NCI-H345 treated with DMSO at 0.1 percent for 48 hours (cell line): Measurements from ENCODE around the gene OGFOD2.
"Not testable (repeated sequence)": the region's sequence is repeated elsewhere in the genome, so short reads cannot be mapped to it uniquely, and the experiment has no call there.

Source experiments
- DNase-seq: peaks from one replicate; lab custom pipeline; 2025; ENCODE audit not compliant: unreplicated experiment; lab: John Stamatoyannopoulos, UW

The OGFOD2 gene

DNA sequence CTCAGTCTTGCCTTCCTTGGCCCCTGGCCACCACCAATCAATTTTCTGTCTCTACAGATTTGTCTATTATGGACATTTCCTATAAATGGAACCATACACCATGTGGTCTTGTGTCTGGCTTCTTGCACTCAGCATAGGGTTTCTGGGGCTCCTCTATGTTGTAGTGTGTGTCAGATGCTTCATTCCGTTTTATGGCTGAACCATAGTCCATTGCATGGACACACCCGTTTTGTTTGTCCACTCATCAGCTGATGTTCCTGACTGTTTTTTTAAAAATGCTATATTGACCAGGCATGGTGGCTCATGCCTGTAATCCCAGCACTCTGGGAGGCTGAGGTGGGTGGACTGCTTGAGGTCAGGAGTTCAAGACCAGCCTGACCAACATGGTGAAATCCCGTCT is 26.4 kb downstream of the OGFOD2 start:
- DNase-seq: no peak

DNA sequence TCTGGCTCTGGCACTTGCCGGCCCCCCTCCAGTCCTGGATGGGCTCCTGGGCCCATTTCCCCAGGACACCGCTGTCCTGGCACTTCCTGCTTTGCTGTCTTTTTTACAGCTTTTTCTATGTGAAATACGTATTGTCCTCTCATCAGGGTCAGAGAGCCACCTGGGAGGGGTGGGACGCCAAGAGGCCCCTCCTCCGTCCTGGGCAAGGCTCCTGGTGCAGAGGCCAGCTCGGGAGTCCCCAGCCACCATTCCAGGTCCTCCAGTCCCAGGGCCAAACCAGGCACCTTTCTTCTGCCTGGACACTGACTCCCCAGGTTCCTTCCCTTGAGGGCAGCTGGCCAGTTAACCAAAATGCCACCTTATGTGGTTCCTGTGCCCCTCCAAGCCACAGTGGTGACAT is 28.2 kb downstream of the OGFOD2 start:
- no peak for DNase-seq

DNA sequence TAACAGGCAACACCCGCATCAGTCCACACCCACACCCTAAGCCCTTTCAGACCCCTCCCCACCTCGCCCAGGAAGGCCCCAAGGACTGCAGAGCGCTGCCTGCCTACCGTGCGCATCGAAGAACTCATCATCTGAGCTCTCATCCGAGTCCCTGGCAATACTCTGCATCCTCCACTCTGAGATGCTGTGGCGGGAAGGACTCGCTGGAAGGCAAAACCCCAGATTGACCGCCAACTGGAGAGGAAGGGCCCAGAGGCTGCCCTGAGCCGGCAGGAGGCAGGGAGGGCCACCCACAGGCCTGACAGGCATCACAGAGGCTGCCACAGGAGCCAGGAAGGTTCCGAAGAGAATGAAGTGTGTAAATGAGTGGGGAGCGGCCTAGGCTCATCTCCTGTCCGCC is 29.2 kb downstream of the OGFOD2 start:
- DNase-seq: no peak

DNA sequence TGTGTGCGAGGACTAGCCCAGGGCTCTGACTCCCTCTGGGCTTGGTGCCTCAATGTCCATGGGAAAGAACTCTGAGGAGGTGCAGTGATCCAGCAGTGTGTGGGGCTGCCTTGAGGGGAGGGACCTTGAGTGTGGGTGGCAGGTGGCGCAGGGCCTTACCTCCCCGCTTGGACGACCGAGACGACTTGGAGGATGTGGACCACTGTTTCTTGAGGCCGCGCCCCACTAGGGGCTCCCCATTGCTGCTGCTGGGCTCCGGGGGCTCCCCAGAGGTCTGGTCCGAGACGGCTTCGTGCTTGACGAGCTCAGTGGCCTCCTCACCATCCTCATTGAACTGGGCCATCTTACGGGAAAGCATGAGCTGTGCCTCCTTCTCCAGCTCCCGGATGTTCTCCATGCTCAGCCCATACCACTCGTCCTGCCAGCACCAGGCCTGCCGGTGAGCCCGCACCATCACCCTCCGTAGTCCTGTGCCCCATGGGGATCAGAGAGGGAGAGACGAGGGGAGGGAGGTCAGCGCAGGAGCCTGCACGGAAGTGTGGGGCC is 30.1 kb downstream of the OGFOD2 start:
- DNase-seq: no peak

DNA sequence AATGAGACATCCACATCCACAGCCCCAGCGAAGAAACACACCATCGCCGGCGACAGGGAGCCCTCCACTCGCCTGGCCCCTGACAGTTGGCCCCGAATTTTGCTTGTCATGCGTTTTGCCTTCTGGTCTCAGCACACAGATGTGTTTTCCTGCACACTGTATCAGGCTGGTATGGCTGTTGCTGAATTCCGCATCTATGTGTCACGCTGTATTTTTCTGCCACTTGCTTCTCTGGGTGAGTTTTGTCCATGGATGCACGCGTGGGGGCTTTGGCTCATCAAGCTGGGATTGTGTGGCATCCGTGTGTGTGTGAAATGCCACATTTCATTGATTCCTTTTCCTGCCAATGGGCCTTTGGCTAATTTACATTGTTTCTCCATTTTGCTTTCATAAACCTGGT is 31.9 kb downstream of the OGFOD2 start:
- no peak for DNase-seq

DNA sequence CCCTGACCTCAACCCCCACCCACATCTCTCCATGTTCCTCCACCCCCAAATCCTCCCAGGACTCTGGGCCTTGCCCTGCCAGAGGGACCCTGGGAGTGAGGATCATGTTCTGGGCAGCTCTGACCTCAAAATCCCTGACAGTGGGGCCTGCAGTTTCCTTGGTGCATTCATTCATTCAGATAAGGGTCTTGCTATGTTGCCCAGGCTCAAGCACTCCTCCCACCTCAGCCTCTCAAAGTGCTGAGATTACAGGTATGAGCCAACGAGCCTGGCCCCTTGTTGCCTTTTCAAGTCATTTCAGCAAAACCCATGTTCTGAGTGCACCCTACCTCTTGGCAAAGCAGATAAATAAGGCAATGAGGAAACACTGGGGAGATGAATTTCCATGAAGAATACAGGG is 35.1 kb downstream of the OGFOD2 start:
- no peak for DNase-seq

DNA sequence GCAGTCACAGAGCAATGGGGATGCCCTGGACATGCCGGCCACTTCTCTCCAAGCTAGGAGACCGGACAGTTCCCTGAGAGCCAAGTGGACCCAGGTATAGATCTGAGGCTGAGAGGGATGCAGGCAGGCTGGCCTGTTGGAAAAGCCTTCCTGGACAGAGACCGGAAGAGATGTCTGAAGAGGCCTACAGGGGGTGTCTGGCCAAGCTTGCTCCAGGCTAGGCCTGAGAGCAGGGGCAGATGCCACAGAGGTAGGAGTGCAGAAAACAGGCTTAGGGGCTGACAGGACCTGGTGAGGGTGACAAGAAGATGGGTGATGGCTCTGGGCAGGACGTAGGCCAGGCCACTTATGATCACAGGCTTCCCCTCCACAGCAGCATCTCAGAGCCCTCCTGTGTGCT is 35.6 kb downstream of the OGFOD2 start:
- DNase-seq: no peak

DNA sequence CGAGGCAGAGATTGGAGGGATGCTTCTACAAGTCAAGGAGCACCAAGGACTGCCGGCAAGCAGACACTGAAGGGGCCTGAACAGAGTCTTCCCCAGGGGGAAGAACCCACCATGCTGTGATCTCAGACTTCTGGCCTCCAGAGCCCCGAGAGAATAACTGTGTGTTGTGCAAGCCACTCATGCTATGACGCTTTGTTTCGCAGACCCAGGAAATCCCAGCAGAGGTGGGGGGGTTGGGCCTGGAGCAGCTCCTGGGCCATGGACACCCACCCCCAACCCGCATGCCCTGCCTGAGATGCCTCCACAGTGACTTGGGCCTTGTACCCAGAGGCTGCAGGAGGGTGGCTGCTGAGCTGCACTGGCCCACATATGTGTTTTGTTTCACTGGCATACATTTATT is 36.7 kb downstream of the OGFOD2 start:
- no peak for DNase-seq

DNA sequence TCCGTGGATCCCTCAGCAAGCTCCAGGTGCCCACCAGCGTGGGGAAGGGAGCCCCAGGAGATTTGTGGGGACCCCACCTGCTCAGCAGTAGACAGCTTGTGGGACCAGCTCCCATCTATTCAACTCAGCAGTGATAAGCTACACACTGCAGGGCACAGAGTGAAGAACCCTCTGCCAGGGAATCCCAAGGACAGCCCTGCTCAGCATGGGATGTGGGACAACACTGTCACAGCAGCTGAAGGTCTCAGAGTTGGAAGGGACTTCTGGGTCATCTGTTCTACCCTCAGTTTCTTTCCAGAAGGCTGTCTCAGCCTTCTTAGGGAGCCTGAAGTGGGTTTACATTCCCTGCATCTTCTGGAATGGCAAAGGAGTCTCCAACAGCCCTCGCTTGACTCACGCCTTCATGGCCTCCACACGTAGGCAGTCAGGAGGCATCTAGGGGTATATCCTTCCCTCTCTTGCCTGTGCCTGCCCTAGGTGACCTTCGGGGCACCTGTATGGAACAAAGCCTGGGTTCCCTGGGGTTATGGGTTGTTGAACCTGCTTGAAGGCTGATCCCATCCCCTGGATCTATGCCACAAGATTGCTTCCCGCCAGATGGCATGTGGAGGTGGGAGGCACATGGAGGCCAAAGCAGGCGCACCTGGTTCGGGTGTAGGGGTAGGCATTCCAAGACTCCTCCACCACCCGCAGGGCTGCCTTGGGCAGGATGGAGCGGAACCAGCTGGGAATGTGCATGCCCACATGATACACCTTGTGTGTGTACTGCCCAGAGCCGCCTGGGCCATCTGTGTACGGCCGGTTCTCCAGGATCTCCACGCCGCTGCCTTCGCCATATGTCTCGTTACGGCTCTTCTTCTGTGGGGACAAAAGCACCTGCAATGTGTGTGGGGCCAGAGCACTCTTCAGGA is 38.4 kb downstream of the OGFOD2 start:
- no peak for DNase-seq

DNA sequence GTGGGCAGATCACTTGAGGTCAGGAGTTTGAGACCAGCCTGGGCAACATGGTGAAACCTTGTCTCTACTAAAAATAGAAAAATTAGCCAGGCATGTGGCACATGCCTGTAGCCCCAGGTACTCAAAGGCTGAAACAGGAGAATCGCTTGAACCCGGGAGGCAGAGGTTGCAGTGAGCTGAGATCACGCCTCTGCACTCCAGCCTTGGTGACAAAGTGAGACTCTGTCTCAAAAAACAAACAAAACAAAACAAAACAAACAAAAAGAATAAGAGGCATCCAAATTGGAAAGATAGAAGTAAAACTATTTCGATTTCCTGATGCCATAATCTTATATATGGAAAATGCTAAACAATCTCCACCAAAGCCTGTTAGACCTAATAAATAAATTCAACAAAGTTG is 39.4 kb downstream of the OGFOD2 start:
- not testable (repeated sequence) for DNase-seq

DNA sequence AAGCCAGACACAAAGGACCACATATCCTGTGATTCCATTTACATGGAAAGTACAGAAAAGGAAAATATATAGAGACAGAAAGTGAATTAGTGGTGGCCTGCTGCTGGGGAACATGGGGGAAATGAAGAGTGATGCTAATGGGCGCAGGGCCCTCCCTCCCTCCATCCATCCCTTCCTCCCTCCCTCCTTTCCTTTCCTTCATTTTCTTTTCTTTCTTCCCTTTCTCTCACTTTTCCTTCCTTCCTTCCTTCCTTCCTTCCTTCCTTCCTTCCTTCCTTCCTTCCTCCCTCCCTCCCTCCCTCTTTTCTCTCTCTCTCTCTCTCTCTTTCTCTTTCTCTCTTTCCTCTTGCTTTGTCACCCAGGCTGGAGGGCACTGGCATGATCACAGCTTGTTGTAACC is 42.7 kb downstream of the OGFOD2 start:
- no peak for DNase-seq

DNA sequence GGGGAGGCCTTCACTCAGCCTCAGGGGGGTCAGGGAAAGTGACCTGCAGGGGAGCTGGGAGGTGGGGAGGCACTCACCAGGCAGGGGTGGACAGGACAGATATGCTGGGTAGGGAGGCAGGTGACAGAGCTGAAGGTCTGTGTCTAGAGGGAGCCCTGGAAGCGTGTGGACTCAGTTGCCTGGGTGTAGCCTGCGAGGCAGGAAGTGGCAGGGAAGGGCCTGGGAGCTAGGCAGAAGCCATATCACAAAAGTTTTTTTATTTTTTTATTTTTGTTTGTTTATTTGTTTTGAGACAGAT is 44.7 kb downstream of the OGFOD2 start:
- no peak for DNase-seq

DNA sequence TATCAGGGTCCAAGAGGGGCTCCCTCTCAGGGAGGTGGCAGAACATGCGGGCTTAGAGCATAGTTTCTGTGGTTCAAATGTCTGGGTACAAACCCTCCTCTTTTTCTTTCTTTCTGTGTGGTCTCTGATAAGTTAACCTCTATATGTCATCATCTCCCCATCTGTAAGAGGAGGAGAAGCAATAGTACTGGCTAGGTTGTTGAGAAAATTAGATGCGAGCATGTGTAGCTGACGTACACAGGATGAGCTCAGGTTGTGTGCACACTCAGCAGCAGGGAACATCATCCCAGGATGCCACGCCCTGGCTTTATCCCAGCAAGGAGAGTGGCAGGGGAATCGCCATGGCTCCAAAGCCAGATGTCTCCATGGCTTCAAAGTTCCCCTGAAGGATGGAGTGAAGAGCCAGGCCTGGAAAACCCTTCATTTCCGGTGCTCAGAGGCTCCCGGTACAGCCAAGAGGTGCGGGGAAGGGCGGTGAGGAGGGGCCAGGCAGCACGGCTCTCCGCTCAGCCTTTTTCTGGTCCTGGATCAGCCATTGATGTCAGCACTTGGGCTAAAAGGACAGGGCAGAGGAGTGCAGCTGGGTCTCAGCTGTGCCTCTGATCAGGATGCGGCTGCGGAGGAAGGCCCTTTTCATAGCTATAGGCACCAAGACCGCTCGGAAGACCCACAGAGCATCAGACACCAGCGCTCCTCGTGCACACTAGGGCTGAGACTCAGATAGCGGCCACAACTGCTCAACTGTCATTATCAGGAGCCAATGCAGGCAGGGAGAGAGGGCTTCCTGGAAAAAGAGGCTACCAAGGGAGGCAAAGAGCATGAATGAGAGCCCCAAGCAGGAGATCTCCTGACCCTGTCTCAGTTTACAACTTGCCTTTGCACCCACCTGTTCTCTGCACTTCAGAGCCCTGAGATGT is 46.9 kb downstream of the OGFOD2 start:
- DNase-seq: no peak

DNA sequence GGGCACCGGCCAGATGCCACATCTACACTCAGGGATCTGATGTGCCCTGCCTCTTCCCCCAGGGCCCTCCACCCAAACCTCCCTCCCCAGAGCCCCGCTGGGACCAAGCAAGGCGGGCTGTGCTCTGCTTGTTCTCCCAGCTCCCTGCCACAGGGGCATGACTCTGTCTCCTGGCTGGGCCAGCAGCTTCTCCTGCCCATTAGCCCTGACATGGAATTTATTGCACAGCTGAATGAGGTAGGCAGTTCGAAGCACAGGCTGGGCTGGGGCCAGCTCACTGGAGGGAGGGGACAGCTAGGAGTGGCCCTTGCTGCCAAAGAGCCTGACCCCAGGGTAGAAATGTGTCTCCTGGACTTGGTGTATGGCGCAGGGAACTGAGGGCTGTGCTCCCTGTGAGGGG is 47.8 kb downstream of the OGFOD2 start:
- DNase-seq: no peak

DNA sequence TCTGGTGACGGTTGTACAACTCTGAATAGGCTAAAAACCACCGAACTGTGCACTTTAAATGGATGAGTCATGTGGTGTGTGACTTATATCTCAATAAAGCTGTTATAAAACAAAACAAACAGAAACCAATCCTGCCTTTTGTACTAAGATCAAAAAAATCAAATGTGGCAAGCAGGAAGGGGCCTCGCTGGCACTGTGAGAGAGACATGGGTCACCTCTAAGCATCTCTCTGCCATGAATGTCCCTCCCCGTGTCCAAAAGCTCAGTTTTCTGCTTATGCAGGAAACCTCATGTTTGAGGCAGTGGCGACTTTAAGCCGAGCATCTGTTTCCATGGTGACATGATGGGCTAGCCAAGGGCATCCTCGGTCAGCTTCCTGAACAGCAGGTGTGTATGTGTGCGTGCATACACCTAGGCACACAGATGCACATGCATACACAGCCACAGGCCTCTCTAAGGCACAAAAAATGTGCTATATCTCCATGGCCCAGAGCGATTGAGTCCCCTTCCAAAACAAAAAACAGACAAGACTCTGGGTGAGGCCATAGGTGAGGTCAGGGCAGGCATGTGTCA is 49.9 kb downstream of the OGFOD2 start:
- no peak for DNase-seq

DNA sequence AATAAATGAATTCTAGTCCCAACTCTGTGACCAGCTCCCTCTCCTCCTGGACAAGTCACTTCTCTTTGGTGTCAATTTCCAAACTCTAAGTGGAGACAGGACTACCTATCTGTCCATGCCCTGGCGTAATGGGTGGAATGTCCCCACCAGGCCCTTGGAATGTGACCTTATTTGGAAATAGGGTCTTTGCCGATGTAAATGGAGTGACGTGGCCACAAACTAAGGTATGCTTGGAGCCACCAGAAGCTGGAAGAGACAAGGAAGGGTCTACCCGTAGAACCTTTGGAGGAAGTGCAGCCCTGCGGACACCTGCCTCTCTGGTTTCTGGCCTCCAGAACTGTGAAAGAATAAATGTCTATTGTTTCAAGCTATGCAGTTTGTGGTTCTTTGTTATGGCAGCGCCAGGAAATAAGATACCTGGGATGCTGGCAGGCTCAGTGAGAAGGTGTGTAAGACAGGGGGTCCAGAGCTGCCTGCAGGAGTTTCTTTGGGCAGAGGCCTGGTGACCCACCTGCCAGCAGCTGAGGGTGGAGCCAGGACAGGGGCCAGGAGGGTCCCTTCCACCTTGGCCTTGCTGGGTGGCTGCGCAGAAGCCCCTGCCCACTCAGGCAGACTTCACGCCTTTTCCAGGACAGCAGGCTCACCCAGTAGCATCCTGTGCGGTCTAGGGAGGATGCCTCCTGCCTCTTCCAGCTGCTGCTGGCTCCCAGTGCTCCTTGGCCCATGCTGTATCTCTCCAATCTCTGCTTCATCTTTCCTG is 51.2 kb downstream of the OGFOD2 start:
- no peak for DNase-seq

DNA sequence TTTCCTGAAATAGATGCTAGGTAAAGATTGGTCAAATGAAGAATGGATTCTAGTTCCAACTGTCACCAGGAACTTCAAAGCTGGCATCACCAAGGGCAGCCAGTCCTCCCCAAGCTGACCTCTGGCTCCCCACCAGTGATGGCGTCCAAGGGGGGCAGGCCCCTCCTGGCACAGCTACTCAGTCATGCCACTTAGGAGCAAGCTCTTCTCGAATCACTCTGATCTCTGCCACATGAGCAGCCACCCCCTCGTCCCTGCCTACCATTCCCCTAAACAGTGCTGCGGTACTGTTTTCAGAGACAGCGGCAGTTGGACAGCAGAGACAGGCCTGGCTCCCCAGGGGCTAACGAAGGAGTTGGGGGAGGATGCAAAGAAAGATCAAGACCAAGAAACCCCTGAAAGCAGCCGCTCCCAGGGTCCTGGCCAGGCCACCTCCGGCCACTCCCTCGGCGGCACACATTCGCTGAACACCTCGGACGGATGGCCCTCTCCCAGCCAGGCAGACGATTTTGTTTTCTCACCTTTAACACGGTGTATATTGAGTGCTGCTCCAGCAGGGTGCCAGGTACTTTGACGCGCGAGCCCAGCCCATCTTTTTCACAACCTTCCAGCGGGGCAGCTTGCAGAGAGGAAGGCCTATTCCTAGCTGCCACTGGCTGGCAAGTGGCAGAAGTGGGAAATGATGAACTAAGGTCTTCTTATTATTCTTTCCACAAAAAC is 52.8 kb downstream of the OGFOD2 start:
- DNase-seq: peak; percentile 10

DNA sequence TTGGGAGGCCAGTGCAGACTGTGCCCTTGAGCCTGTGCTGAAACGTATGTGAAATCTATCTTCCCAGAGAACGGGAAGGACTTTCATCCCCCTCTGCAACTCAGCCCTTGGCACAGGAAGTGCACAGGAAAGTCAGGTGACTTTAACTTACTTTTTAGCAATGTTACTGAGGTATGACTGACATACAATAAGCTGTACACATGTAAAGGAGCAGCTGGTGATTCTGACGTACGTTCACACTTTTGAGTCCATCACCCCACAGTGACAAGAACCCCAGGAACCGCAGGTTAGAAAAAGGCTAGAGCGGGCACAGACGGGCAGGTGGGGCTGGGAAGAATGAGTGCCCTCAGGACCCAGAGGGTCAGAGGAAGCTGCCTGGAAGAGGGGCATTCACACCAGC is 53.4 kb downstream of the OGFOD2 start:
- no peak for DNase-seq

DNA sequence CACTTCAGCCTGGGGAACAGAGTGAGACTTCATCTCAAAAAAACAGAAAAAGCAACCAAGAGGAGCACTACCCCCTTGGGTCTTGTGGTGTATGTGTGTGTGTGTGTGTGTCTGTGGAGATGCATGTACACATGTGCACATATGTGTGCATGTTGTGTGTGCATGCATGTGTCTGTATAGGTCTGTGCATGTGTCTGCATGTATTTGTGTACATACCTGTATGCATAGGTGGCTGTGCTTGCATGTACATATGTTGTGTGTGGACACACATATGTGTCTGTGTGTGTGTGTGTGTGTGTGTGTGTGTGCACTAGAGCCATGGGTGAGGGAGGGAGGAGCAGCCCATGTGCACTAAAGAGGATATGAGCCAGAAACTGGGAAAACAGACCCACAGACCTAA is 54.5 kb downstream of the OGFOD2 start:
- DNase-seq: no peak
